ENCODE results near the gene OR5AL1. TPM values are rescaled to one million over a fixed set of nuclear protein-coding genes. Genes with fewer than 3 reads are reported as not detected.

Gene OR5AL1
- total RNA-seq: not detected

DNA sequence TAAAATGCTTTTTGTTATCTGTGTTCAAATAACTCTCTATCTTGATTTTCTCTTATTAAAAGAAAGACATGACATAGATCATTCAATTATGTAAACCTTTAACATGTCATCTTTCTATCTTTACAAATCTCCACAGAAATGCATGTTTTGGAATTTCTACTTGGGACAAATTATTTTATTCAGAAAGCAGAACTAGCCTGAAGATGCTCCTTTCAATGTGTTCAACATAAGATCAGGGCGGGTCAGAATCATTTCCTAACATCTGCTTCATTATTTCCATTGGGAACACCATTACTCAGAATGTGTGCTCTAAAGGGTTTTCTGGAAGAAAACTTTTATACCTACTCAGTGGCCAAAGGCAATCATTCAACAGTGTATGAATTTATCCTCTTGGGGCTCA lies at the start of gene OR5AL1:
Gene OR5AL1, plus strand, starts transcription at position 301 of the 400 bp plus-strand sequence.

DNA sequence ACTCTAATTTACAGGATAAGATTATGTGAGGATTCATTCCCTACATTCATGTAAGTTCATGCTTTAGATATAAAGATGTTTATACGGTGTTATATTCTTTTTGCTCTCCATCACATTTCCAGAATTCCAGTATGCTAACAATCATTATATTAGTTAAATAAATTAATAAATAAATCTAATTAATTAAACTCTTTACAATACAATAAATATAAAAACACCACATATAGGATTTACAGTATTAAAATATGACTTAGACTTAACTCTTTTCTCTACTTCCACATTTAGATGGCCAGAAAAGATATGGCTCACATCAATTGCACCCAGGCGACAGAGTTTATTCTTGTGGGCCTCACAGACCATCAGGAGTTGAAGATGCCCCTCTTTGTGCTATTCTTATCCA lies 37.2 kb upstream of the OR5AL1 start, which contains the start of gene OR8U1:
Gene OR8U1, plus strand, starts transcription at position 301 of the 400 bp plus-strand sequence. Its CDS starts 0 bp downstream, at position 301.

Other genes with a start within 250 kb of the OR5AL1 start
- gene OR5J2, start 236.1 kb upstream of the OR5AL1 start, total RNA-seq: not detected
- gene OR5T2, start 178.4 kb upstream of the OR5AL1 start, total RNA-seq: not detected
- not detected for gene OR5T3, start 160.4 kb upstream of the OR5AL1 start, total RNA-seq
- not detected for gene OR5T1, start 138.5 kb upstream of the OR5AL1 start, total RNA-seq
- gene OR8H1, start 120.4 kb upstream of the OR5AL1 start, total RNA-seq: not detected
- not detected for gene OR8K3, start 97.6 kb upstream of the OR5AL1 start, total RNA-seq
- not detected for gene OR8K1, start 66.7 kb upstream of the OR5AL1 start, total RNA-seq
- gene OR8J1, start 58.4 kb upstream of the OR5AL1 start, total RNA-seq: not detected
- not detected for gene OR8U1, start 37.1 kb upstream of the OR5AL1 start, total RNA-seq
- not detected for gene OR5M3, start 60.7 kb downstream of the OR5AL1 start, total RNA-seq
- not detected for gene OR5M8, start 78.7 kb downstream of the OR5AL1 start, total RNA-seq
- gene OR5M11, start 130.6 kb downstream of the OR5AL1 start, total RNA-seq: not detected
- gene OR5M10, start 165.0 kb downstream of the OR5AL1 start, total RNA-seq: not detected
- not detected for gene OR5M1, start 202.2 kb downstream of the OR5AL1 start, total RNA-seq
- gene OR5AP2, start 229.7 kb downstream of the OR5AL1 start, total RNA-seq: not detected

Data from camera-type eye (tissue), 1 donor.